CD4-positive, alpha-beta memory T cell (primary cell): ENCODE data around the gene KRTAP10-9. TPM values are rescaled to one million over a fixed set of nuclear protein-coding genes. Genes with fewer than 3 reads are reported as not detected.
"Not testable (repeated sequence)": the region's sequence is repeated elsewhere in the genome, so short reads cannot be mapped to it uniquely, and the experiment has no call there.

Source experiments
- CTCF ChIA-PET: fragments of 350-600 bp; sonication (Branson Sonifier 250); formaldehyde crosslinking; loops from one replicate; lab custom pipeline; 2021; ENCODE audit warnings: inconsistent platforms; ENCODE audit not compliant: partially characterized antibody; lab: Charles Lee
- POLR2A ChIA-PET: fragments of 350-600 bp; sonication (Branson Sonifier 250); formaldehyde crosslinking; loops from one replicate; lab custom pipeline; 2021; ENCODE audit not compliant: partially characterized antibody; lab: Charles Lee
- DNase-seq, 5 donors: peaks; one replicate each; pipeline versions ENCODE4 v3.0.0 to v3.0.0-alpha.2; 2020 to 2022; ENCODE audit warnings: mixed read lengths in 1 of 5
- H3K27ac ChIP-seq: one replicate; pipeline ENCODE4 v1.7.0; 2013; ENCODE audit warnings: low read depth, low read length
- H3K27me3 ChIP-seq: 2 replicates; pipeline ENCODE4 v1.7.0; 2013; ENCODE audit warnings: mild to moderate bottlenecking, low read length, moderate library complexity; ENCODE audit not compliant: insufficient read depth
- H3K36me3 ChIP-seq: 2 replicates; pipeline ENCODE4 v1.7.0; 2013; ENCODE audit warnings: mild to moderate bottlenecking, low read length, moderate library complexity; ENCODE audit not compliant: insufficient read depth
- H3K4me1 ChIP-seq: 2 replicates; pipeline ENCODE4 v1.7.0; 2013; ENCODE audit warnings: mild to moderate bottlenecking, low read length, moderate library complexity; ENCODE audit not compliant: insufficient read depth
- H3K4me3 ChIP-seq, 2 donors: one replicate each; pipeline ENCODE4 v1.7.0; 2013; ENCODE audit warnings: low read length in 2 of 2, mild to moderate bottlenecking in 1 of 2
- H3K9me3 ChIP-seq, 2 donors: one replicate each; pipeline ENCODE4 v1.7.0; 2013; ENCODE audit warnings: low read length in 2 of 2, control low read depth in 1 of 2; ENCODE audit not compliant: control insufficient read depth in 1 of 2
- H3K27ac Mint-ChIP-seq, 7 donors: one replicate each; pipeline ENCODE4 v1.8.0; 2020 to 2021; ENCODE audit warnings: mixed read lengths in 7 of 7, mild to moderate bottlenecking in 6 of 7, inconsistent platforms in 3 of 7, moderate library complexity in 3 of 7
- H3K27me3 Mint-ChIP-seq, 2 donors: one replicate each; pipeline ENCODE4 v1.8.0; 2020 to 2021; ENCODE audit warnings: mixed read lengths in 2 of 2
- H3K36me3 Mint-ChIP-seq, 2 donors: one replicate each; pipeline ENCODE4 v1.8.0; 2020 to 2021; ENCODE audit warnings: mixed read lengths in 2 of 2, inconsistent platforms in 1 of 2, mild to moderate bottlenecking in 1 of 2
- H3K4me1 Mint-ChIP-seq, 4 donors: one replicate each; pipeline ENCODE4 v1.8.0; 2020 to 2021; ENCODE audit warnings: mixed read lengths in 4 of 4, mild to moderate bottlenecking in 1 of 4
- H3K4me3 Mint-ChIP-seq, 8 donors: one replicate each; pipeline ENCODE4 v1.8.0; 2020 to 2021; ENCODE audit warnings: mixed read lengths in 8 of 8, mild to moderate bottlenecking in 7 of 8, moderate library complexity in 6 of 8, inconsistent platforms in 3 of 8
- H3K9me3 Mint-ChIP-seq, 8 donors: one replicate each; pipeline ENCODE4 v1.8.0; 2020 to 2021; ENCODE audit warnings: mixed read lengths in 8 of 8, mild to moderate bottlenecking in 5 of 8, inconsistent platforms in 3 of 8, moderate library complexity in 1 of 8
- intact Hi-C: fragments of 100-400 bp; cut with micrococcal nuclease; formaldehyde crosslinking; loops from one replicate; pipeline ENCODE4 v1.15.1; 2023
- polyA plus RNA-seq, 2 donors: library from polyadenylated mRNA; unstranded; fragments of 300-500 nt; fragmentation: Illumina TruSeq; gene quantifications; one replicate each; pipeline ENCODE4 v1.2.3, GENCODE V29; 2021
- total RNA-seq, 2 experiments: library from RNA; stranded (reverse); gene quantifications; one replicate each; pipeline ENCODE4 v1.2.3, GENCODE V29; 2021

The KRTAP10-9 gene
- total and polyA plus RNA-seq, 4 experiments from 2014 or later, result not detected

DNA sequence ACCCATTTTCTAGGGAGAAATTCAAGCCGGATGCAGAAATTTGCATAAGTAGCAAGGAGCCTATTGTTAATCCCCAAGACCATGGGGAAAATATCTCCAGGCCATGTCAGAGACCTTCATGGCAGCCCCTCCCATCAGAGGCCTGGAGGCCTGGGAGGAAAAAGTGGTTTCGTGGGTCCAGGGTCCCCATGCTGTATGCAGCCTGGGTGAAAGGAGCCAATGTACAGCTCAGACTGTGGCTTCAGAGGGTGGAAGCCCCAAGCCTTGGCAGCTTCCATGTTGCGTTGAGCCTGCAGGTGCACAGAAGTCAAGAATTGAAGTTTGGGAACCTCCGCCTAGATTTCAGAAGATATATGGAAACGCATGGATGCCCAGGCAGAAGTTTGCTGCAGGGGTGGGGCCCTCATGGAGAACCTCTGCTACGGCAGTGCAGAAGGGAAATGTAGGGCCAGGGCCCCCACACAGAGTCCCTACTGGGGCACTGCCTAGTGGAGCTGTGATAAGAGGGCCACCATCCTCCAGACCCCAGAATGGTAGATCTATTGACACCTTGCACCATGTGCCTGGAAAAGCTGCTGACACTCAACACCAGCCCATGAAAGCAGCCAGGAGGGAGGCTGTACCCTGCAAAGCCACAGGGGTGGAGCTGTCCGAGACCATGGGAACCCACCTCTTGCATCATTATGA is 16.6 kb upstream of the KRTAP10-9 start:
- H3K27ac Mint-ChIP-seq, H3K27ac ChIP-seq, POLR2A ChIA-PET, H3K36me3 Mint-ChIP-seq, CTCF ChIA-PET, H3K36me3 ChIP-seq, H3K27me3 Mint-ChIP-seq, H3K4me3 Mint-ChIP-seq, H3K4me3 ChIP-seq, H3K4me1 ChIP-seq, DNase-seq, H3K27me3 ChIP-seq, H3K9me3 ChIP-seq, H3K4me1 Mint-ChIP-seq: not testable (repeated sequence)
- intact Hi-C loops, result loop anchor here (10.0 kb wide), 1 partner anchor 65 kb away; the partner anchor contains the start of gene KRTAP10-1
- peaks cover 0 to 38% (median 28%) of the 10 kb centered on the region in 8 donors for H3K9me3 Mint-ChIP-seq

DNA sequence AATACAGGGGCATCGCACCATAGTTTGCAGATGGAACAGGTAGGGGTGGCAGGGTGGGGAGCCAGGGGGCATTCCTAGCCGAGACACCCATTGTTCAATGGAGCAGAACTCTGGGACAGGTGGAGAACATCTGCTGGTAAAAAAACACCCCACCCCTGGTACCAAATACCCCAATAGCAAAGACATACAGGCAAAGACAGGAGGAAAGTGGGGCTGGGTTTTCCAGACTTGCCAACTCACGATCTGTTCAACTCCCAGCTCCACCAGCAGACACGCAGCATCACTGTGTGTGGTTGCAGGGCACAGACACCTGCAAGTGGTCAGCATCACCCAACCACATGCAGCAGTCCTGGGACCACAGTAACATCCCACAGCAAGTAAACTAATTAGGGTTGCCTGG is 15.3 kb upstream of the KRTAP10-9 start:
- Histone ChIP-seq H3K4me3 (no peak overlapping the region), H3K4me1 (peaks cover 7% of the 10 kb centered on the region), H3K9me3 (no peaks in the 10 kb centered on the region), H3K27ac (no peak overlapping the region), H3K27me3 (no peaks in the 10 kb centered on the region), H3K36me3 (no peaks in the 10 kb centered on the region)
- no peak for DNase-seq
- ChIA-PET CTCF (no interaction called here), POLR2A (no interaction called here)
- peaks cover 9 to 17% (median 10%) of the 10 kb centered on the region in 4 donors for H3K4me1 Mint-ChIP-seq
- peak overlapping the region in 1 of 8 donors; percentile 31 for H3K4me3 Mint-ChIP-seq
- H3K27ac Mint-ChIP-seq, result no peak overlapping the region
- H3K27me3 Mint-ChIP-seq, result peaks cover 0 to 1% of the 10 kb centered on the region in 2 donors
- intact Hi-C loops, result loop anchor here (10.0 kb wide), 1 partner anchor 67 kb away; the partner anchor contains the start of gene KRTAP10-1
- peaks cover 5 to 8% of the 10 kb centered on the region in 2 donors for H3K36me3 Mint-ChIP-seq
- H3K9me3 Mint-ChIP-seq, result peaks cover 0 to 34% (median 25%) of the 10 kb centered on the region in 8 donors

DNA sequence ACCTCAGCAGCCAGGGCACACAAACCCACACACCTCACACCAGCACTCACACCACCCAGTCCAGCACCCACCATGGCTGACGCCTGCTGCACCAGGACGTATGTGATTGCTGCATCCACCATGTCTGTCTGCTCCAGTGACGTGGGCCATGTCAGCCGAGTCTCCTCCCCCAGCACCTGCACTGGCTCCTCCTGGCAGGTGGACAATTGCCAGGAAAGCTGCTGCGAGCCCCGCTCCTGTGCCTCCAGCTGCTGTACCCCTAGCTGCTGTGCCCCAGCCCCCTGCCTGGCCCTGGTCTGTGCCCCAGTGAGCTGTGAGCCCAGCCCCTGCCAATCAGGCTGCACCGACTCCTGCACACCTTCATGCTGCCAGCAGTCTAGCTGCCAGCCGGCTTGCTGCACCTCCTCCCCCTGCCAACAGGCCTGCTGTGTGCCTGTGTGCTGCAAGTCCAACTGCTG is 14.8 kb upstream of the KRTAP10-9 start, which contains the start of gene KRTAP10-8:
KRTAP10-8 (plus strand) TSS at position 51 of the 458 bp plus-strand sequence; CDS start at position 73, 22 bp downstream.
- ChIA-PET POLR2A (interaction anchor here (0.9 kb wide), 1 partner anchor 47 kb away, joined by 3 read pairs; no protein-coding TSS in a partner anchor), CTCF (no interaction called here)
- peaks cover 12% of the 10 kb centered on the region for H3K4me1 ChIP-seq
- no peak within 1 kb of the TSS for H3K4me3 ChIP-seq
- no peak within 1 kb of the TSS for H3K27ac Mint-ChIP-seq
- peaks cover 0 to 33% (median 25%) of the 10 kb centered on the region in 8 donors for H3K9me3 Mint-ChIP-seq
- peak within 1 kb of the TSS in 1 of 8 donors; percentile 31 for H3K4me3 Mint-ChIP-seq
- no peaks in the 10 kb centered on the region for H3K27me3 ChIP-seq
- no peaks in the 10 kb centered on the region for H3K36me3 ChIP-seq
- no peaks in the 10 kb centered on the region for H3K27me3 Mint-ChIP-seq
- H3K27ac ChIP-seq, result no peak within 1 kb of the TSS
- H3K9me3 ChIP-seq, result no peaks in the 10 kb centered on the region
- intact Hi-C loops, result loop anchor here (10.0 kb wide), 1 partner anchor 67 kb away; the partner anchor contains the start of gene KRTAP10-1
- no peak for DNase-seq
- H3K36me3 Mint-ChIP-seq, result peaks cover 5 to 8% of the 10 kb centered on the region in 2 donors
- peaks cover 9 to 22% (median 13%) of the 10 kb centered on the region in 4 donors for H3K4me1 Mint-ChIP-seq

DNA sequence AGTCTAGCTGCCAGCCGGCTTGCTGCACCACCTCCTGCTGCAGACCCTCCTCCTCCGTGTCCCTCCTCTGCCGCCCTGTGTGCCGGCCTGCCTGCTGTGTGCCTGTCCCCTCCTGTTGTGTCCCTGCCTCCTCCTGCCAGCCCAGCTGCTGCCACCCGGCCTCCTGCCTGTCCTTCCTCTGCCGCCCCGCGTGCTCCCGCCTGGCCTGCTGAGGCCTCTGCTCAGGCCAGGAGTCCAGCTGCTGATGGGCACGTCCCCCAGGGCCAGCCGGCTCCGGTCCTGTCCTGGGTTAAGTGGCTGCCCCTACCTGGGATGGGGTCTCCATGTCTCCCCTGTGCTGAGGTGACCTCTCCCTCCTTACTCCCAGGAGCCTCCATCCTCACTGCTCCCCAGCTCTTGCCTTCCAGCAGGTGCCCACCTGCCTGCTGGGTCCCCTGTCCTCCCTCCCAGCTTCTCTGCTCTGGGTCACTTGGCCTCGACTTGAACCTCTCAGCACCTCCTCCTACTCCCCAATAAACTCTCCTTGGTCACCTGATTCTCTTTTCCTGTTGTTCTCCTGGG is 14.1 kb upstream of the KRTAP10-9 start:
- no peak overlapping the region for H3K27ac ChIP-seq
- H3K36me3 ChIP-seq, result no peaks in the 10 kb centered on the region
- no peaks in the 10 kb centered on the region for H3K9me3 ChIP-seq
- no peaks in the 10 kb centered on the region for H3K27me3 ChIP-seq
- peaks cover 9 to 29% (median 19%) of the 10 kb centered on the region in 4 donors for H3K4me1 Mint-ChIP-seq
- H3K27ac Mint-ChIP-seq, result peak overlapping the region in 1 of 7 donors; percentile 42
- CTCF ChIA-PET, result no interaction called here
- H3K9me3 Mint-ChIP-seq, result peaks cover 0 to 33% (median 25%) of the 10 kb centered on the region in 8 donors
- H3K4me1 ChIP-seq, result peaks cover 19% of the 10 kb centered on the region
- no peak for DNase-seq
- H3K4me3 ChIP-seq, result no peak overlapping the region
- no peak overlapping the region for H3K4me3 Mint-ChIP-seq
- POLR2A ChIA-PET, result interaction anchor here (0.9 to 1.6 kb wide), 2 partner anchors 46 kb away, joined by 3 to 5 read pairs; no protein-coding TSS in a partner anchor
- H3K36me3 Mint-ChIP-seq, result peaks cover 5 to 8% of the 10 kb centered on the region in 2 donors
- intact Hi-C loops, result loop anchor here (10.0 kb wide), 1 partner anchor 68 kb away; the partner anchor contains the start of gene KRTAP10-1
- no peaks in the 10 kb centered on the region for H3K27me3 Mint-ChIP-seq

DNA sequence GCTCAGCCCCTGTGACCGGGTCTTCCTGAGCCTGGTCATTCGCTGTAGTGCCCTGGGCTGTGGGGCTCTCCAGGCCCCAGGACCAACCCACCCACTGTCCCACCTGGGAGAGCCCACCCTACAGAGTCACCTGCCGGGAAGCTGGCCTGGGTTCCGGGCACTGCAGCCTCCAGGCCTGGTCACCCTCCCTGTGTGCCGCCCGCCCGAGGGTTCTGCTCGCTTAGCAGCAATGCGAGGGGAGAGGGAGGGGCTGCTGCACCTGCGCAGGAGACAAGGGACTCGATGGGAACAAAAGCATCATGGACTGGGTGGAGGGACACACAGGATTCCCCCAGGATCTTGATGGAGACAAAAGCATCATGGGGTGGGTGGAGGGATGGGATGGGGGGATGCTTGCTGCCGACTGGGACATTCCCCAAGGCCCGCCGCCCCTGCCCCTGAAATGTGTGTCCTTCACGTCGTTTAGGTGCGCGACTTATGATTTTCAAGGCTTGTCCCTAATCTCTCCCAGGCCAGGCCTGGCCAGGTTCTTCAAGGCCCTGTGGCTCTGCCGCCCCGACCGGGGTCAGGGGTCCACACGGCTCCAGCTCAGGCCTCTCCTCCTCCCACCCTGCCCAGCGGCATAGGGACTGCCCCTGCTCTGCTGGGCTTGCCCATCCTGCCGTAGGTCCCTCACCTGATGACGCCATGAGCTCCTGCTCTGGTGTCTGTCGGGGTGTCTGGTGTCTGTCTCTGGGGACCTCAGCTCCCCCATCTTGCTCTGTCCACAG is 13.3 kb upstream of the KRTAP10-9 start:
- Mint-ChIP-seq H3K27ac (no peak overlapping the region), H3K4me3 (no peak overlapping the region), H3K9me3 (peaks cover 0 to 36% (median 24%) of the 10 kb centered on the region in 8 donors), H3K27me3 (no peaks in the 10 kb centered on the region), H3K4me1 (peaks cover 14 to 37% (median 26%) of the 10 kb centered on the region in 4 donors), H3K36me3 (peaks cover 5 to 8% of the 10 kb centered on the region in 2 donors)
- Histone ChIP-seq H3K27me3 (no peaks in the 10 kb centered on the region), H3K4me1 (peaks cover 27% of the 10 kb centered on the region), H3K36me3 (no peaks in the 10 kb centered on the region), H3K9me3 (no peaks in the 10 kb centered on the region), H3K27ac (no peak overlapping the region), H3K4me3 (no peak overlapping the region)
- POLR2A ChIA-PET, result interaction anchor here (1.6 kb wide), 1 partner anchor 45 kb away, joined by 5 read pairs; no protein-coding TSS in a partner anchor
- CTCF ChIA-PET, result no interaction called here
- no peak for DNase-seq
- intact Hi-C loops, result loop anchor here (10.0 kb wide), 1 partner anchor 69 kb away; the partner anchor contains the start of gene KRTAP10-1

DNA sequence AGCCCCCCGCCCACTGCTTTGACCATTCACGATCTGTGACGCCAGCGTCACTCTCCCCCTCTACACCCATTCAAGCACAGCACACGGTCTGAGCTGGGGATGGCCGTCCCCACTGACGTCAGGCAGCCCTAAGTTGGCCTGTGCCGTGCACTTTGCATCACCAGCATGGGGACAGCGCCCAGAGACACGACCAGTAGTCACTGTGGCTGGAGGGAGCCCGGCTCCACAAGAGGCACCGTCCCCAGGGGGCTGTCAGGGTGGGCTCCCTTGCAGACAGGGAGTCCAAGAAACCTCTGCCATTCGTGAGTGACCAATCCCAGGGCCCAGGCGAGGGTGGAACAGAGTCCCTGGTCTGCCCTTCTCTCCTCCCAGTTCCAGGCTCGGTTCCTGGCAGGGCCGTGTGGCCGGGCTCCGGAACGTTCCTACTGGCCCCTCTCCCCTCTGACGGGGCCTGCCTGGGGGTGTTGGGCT is 12.7 kb upstream of the KRTAP10-9 start:
- no peak overlapping the region for H3K27ac Mint-ChIP-seq
- Histone ChIP-seq H3K9me3 (no peaks in the 10 kb centered on the region), H3K4me3 (no peak overlapping the region), H3K36me3 (no peaks in the 10 kb centered on the region), H3K4me1 (peaks cover 33% of the 10 kb centered on the region), H3K27me3 (no peaks in the 10 kb centered on the region), H3K27ac (no peak overlapping the region)
- peaks cover 0 to 34% (median 24%) of the 10 kb centered on the region in 8 donors for H3K9me3 Mint-ChIP-seq
- no peak for DNase-seq
- POLR2A ChIA-PET, result interaction anchor here (1.6 kb wide), 1 partner anchor 44 kb away, joined by 5 read pairs; no protein-coding TSS in a partner anchor
- H3K36me3 Mint-ChIP-seq, result peaks cover 6 to 9% of the 10 kb centered on the region in 2 donors
- H3K27me3 Mint-ChIP-seq, result no peaks in the 10 kb centered on the region
- H3K4me3 Mint-ChIP-seq, result no peak overlapping the region
- CTCF ChIA-PET, result interaction anchor here (1.4 kb wide), 1 partner anchor 128 kb away, joined by 5 read pairs; no protein-coding TSS in a partner anchor
- peaks cover 20 to 43% (median 32%) of the 10 kb centered on the region in 4 donors for H3K4me1 Mint-ChIP-seq
- intact Hi-C loops, result loop anchor here (10.0 kb wide), 1 partner anchor 69 kb away; the partner anchor contains the start of gene KRTAP10-1
